Mesothelial cell of epicardium (in vitro differentiated cells): ENCODE data around the gene PRDM16. TPM values are rescaled to one million over a fixed set of nuclear protein-coding genes. Genes with fewer than 3 reads are reported as not detected.

Experiments used
- DNase-seq, 2 experiments: peaks; one replicate each; pipeline ENCODE4 v3.0.0; 2021; ENCODE audit warnings: low spot score in 2 of 2; ENCODE audit not compliant: unreplicated experiment in 2 of 2
- H3K27ac Mint-ChIP-seq: 2 replicates; pipeline ENCODE4 v1.8.0; 2021; ENCODE audit warnings: mixed read lengths
- H3K27me3 Mint-ChIP-seq: 2 replicates; pipeline ENCODE4 v1.8.0; 2021; ENCODE audit warnings: low read depth, mixed read lengths
- H3K36me3 Mint-ChIP-seq: 2 replicates; pipeline ENCODE4 v1.8.0; 2021; ENCODE audit warnings: mixed read lengths
- H3K4me1 Mint-ChIP-seq: 2 replicates; pipeline ENCODE4 v1.8.0; 2021; ENCODE audit warnings: mixed read lengths
- H3K4me3 Mint-ChIP-seq: 2 replicates; pipeline ENCODE4 v1.8.0; 2021; ENCODE audit warnings: mild to moderate bottlenecking, moderate library complexity, mixed read lengths
- H3K9me3 Mint-ChIP-seq: 2 replicates; pipeline ENCODE4 v1.8.0; 2021; ENCODE audit warnings: mixed read lengths
- total RNA-seq: library from RNA; stranded (reverse); gene quantifications from 3 replicates; pipeline ENCODE4 v1.2.1, GENCODE V29; 2021
- TF ChIP-seq, protein P1 (sequence below): fragments of 200-600 bp; sonication (generic); IDR thresholded peaks from one replicate; pipeline ENCODE4 v1.5.0; 2021; ENCODE audit warnings: antibody characterized with exemption; ENCODE audit not compliant: unreplicated experiment

The PRDM16 gene
- total RNA-seq, 1 donor from 2014 or later: 1.4 TPM

GRCh38 chr1:3370856-3371703 is 302.1 kb downstream of the PRDM16 start:
- DNase-seq: no peak
- no peak overlapping the region for H3K4me3 Mint-ChIP-seq
- H3K4me1 Mint-ChIP-seq: peaks cover 4% of the 10 kb centered on the region
- peaks cover 88% of the 10 kb centered on the region for H3K27me3 Mint-ChIP-seq
- no peaks in the 10 kb centered on the region for H3K9me3 Mint-ChIP-seq
- H3K36me3 Mint-ChIP-seq: no peaks in the 10 kb centered on the region
- H3K27ac Mint-ChIP-seq: no peak overlapping the region
- TF ChIP-seq, protein P1, sequence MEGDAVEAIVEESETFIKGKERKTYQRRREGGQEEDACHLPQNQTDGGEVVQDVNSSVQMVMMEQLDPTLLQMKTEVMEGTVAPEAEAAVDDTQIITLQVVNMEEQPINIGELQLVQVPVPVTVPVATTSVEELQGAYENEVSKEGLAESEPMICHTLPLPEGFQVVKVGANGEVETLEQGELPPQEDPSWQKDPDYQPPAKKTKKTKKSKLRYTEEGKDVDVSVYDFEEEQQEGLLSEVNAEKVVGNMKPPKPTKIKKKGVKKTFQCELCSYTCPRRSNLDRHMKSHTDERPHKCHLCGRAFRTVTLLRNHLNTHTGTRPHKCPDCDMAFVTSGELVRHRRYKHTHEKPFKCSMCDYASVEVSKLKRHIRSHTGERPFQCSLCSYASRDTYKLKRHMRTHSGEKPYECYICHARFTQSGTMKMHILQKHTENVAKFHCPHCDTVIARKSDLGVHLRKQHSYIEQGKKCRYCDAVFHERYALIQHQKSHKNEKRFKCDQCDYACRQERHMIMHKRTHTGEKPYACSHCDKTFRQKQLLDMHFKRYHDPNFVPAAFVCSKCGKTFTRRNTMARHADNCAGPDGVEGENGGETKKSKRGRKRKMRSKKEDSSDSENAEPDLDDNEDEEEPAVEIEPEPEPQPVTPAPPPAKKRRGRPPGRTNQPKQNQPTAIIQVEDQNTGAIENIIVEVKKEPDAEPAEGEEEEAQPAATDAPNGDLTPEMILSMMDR: no peak

DNA sequence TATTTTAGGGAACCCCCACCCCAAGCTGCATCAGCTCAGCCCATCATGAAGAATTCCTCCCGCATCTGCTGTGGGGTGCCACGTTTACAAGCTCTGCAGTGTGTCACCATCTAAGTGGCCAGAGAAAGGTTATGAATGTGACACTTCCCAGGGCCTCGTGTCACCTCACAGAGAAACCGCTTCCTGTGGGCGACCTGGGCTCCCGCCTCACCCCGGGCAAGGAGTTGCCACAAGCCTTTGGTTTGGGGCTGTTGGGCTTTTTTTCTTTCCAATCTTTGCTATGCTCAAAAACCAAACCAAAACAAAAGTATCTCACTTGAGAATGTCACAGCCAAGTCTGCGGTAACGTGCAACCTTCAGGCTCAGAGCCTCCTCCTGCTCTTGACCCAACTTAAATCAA is 303.3 kb downstream of the PRDM16 start:
- H3K4me3 Mint-ChIP-seq: no peak overlapping the region
- TF ChIP-seq, protein P1: no peak
- no peaks in the 10 kb centered on the region for H3K36me3 Mint-ChIP-seq
- no peaks in the 10 kb centered on the region for H3K9me3 Mint-ChIP-seq
- no peaks in the 10 kb centered on the region for H3K4me1 Mint-ChIP-seq
- no peak overlapping the region for H3K27ac Mint-ChIP-seq
- DNase-seq: no peak
- peaks cover 89% of the 10 kb centered on the region for H3K27me3 Mint-ChIP-seq

GRCh38 chr1:3373175-3373574 is 304.2 kb downstream of the PRDM16 start:
- Mint-ChIP-seq H3K4me1 (no peaks in the 10 kb centered on the region), H3K27ac (no peak overlapping the region), H3K9me3 (no peaks in the 10 kb centered on the region), H3K4me3 (no peak overlapping the region), H3K36me3 (no peaks in the 10 kb centered on the region), H3K27me3 (peaks cover 83% of the 10 kb centered on the region)
- no peak for DNase-seq
- TF ChIP-seq, protein P1: no peak

GRCh38 chr1:3373700-3374405 is 304.9 kb downstream of the PRDM16 start:
- Mint-ChIP-seq H3K4me1 (no peaks in the 10 kb centered on the region), H3K27me3 (peaks cover 76% of the 10 kb centered on the region), H3K27ac (no peak overlapping the region), H3K9me3 (no peaks in the 10 kb centered on the region), H3K36me3 (no peaks in the 10 kb centered on the region), H3K4me3 (no peak overlapping the region)
- no peak for DNase-seq
- TF ChIP-seq, protein P1: no peak

DNA sequence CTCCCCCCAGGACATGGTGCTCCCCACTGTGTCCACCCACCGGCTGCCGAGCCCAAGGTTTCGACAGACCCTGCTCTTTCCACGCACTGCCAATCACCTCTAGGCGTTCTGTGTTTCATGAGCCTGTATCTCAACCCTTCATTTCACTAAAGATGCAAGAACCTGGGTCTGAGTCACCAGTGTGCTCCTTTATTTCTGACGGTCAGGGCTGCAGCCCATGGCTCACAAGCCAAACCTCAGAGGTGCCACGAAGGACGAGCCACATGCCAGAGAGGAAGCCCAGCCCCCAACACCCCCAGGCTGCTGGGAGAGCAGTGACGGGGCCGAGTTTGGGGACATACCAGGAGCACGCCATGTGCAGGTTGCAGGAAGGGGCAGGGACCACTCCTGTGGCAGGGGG is 306.2 kb downstream of the PRDM16 start:
- no peak overlapping the region for H3K4me3 Mint-ChIP-seq
- TF ChIP-seq, protein P1: no peak
- no peak overlapping the region for H3K27ac Mint-ChIP-seq
- H3K9me3 Mint-ChIP-seq: no peaks in the 10 kb centered on the region
- H3K4me1 Mint-ChIP-seq: no peaks in the 10 kb centered on the region
- H3K27me3 Mint-ChIP-seq: peaks cover 62% of the 10 kb centered on the region
- no peaks in the 10 kb centered on the region for H3K36me3 Mint-ChIP-seq
- DNase-seq: no peak
